ENCODE measurements around the gene LRCH3. TPM values are rescaled to one million over a fixed set of nuclear protein-coding genes. Genes with fewer than 3 reads are reported as not detected.

Gene LRCH3
- total RNA-seq, 1 donor from 2014 or later, result 19.5 TPM

DNA sequence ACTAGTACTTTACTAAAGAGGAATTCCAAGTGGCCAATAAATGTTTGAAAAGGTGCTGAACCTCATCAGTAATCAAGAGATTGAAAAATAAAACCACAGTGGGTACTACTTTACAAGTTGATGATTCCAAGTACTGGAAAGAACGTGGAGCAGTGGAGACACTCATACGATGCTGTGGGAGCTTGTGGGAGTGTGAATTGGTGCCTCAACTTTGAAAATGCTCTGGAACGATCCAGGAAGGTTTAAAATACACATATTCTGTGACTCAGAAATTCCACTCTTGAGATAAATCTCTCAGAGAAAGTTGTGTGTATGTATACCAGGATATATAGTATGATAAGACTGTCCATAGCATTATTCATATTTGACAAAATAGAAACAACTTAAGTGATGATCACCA is 9.3 kb downstream of the LRCH3 start:
- no peak for DNase-seq (ENCODE audit: low read depth)
- TF ChIP-seq, protein P1, sequence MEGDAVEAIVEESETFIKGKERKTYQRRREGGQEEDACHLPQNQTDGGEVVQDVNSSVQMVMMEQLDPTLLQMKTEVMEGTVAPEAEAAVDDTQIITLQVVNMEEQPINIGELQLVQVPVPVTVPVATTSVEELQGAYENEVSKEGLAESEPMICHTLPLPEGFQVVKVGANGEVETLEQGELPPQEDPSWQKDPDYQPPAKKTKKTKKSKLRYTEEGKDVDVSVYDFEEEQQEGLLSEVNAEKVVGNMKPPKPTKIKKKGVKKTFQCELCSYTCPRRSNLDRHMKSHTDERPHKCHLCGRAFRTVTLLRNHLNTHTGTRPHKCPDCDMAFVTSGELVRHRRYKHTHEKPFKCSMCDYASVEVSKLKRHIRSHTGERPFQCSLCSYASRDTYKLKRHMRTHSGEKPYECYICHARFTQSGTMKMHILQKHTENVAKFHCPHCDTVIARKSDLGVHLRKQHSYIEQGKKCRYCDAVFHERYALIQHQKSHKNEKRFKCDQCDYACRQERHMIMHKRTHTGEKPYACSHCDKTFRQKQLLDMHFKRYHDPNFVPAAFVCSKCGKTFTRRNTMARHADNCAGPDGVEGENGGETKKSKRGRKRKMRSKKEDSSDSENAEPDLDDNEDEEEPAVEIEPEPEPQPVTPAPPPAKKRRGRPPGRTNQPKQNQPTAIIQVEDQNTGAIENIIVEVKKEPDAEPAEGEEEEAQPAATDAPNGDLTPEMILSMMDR (conservative IDR thresholded peaks at IDR 0.05; ENCODE audit: low read depth, low read length), result no peak
- H3K4me3 ChIP-seq (ENCODE audit: low read depth, low read length), result no peak overlapping the region

DNA sequence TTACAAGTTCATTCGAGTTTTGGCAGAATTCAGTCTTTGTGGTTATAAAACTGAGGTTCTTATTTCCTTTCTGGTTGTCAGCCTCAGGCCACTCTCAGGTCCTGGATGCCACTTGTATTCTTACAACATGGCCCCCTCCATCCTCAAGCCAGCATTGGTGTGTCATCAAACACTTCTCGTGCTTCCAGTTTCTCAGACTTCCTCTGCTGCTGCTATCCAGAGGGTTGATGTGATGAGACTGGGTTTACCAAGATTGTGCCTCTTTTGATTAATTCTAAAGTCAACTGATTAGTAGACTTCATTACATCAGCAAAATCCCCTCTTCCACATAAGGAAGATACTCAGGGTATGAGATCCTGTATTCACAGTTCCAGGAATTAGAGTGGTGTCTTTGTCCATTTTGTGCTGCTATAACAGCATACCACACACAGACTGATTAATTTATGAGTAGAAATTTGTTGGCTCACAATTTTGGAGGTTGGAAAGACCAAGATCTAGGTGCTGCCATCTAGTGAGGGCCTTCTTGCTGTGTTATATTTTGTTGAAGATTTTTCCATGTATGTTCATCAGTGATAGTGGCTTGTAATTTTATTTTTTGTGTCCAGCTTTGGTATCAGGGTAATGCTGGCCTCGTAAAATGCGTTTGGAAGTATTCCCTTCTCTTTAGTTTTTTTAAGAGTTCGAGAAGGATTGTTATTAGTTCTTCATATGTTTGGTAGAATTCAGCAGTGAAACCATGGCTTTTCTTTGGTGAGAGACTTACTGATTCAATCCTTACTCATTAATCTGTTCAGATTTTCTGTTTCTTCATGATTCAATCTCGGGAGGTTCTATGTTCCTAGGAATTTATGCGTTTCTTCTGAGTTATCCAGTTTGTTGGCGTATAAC is 11.1 kb downstream of the LRCH3 start:
- TF ChIP-seq, protein P1 (conservative IDR thresholded peaks at IDR 0.05; ENCODE audit: low read depth, low read length), result peak; percentile 52
- DNase-seq (ENCODE audit: low read depth), result no peak
- no peak overlapping the region for H3K4me3 ChIP-seq (ENCODE audit: low read depth, low read length)

- H3K4me3 ChIP-seq (ENCODE audit: low read depth, low read length), result no peak overlapping the region
- DNase-seq (ENCODE audit: low read depth), result no peak
- TF ChIP-seq, protein P1 (conservative IDR thresholded peaks at IDR 0.05; ENCODE audit: low read depth, low read length), result peak; percentile 52
Observed at GRCh38 chr3:197802779-197803459, 11.9 kb downstream of the LRCH3 start.

- H3K4me3 ChIP-seq (ENCODE audit: low read depth, low read length), result no peak overlapping the region
- DNase-seq (ENCODE audit: low read depth), result no peak
- TF ChIP-seq, protein P1 (conservative IDR thresholded peaks at IDR 0.05; ENCODE audit: low read depth, low read length), result no peak
Observed at GRCh38 chr3:197804511-197804910, 13.5 kb downstream of the LRCH3 start.

DNA sequence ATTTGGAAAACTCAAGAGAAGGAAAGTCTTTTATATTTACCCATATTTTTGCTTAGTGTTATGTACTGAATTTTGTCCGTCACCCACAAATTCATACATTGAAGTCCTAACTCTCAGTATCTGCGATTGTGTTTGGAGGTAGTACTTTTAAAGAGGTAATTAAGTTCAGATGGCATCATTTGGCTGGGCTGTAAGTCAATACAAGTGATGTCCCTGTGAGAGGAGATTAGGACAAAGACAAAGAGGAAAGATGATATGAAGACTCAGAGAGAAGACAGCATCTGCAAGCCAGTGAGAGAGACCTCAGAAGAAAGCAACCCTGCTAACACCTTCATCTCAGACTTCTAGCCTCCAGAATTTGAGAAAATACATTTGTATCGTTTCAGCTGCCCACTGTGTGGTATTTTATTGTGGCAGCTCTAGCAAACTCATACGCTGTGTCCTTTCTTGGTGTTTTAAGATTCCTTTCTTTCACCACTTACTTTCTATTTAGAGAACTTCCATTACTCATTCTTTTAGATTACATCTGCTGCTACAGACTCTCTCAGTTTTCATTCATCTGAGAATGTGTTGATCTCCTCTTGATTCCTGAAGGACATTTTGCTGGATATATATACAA is 17.0 kb downstream of the LRCH3 start:
- no peak overlapping the region for H3K4me3 ChIP-seq (ENCODE audit: low read depth, low read length)
- DNase-seq (ENCODE audit: low read depth), result no peak
- TF ChIP-seq, protein P1 (conservative IDR thresholded peaks at IDR 0.05; ENCODE audit: low read depth, low read length), result no peak

DNA sequence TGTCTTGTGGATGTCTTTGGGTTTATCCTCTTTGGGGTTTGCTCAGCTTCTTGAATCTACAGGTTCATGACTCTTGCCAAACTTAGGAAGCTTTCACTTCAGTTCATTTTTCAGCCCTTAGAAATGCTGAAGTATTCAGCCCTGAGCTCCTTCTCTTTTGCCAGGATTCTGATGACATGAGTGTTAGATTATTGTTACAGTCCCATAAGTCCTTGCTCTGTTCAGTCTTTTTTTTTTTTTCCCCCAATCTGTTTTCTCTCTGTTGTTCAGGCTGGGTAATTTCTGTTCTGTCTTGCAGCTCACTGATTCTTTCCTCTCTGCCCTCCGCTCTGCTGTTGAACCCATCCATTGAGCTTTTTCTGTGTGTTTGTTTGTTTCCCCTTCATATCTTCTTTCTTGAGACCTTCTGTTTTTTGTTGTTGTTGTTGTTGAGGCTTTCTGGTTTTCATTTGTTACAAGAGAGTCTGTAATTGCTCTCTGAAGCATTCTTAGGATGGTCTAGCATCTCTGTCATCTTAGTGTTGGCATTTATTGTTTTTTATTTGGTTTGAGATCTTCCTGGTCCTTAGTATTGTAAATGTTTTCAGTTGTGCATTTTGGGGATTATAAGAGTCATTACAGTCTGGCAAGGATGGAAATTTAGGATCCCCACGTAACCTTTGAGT is 18.4 kb downstream of the LRCH3 start:
- no peak overlapping the region for H3K4me3 ChIP-seq (ENCODE audit: low read depth, low read length)
- DNase-seq (ENCODE audit: low read depth), result no peak

More for the DNA sequence above, 18.4 kb downstream of the LRCH3 start:
- TF ChIP-seq, protein P1 (conservative IDR thresholded peaks at IDR 0.05; ENCODE audit: low read depth, low read length), result no peak

All from epithelial cell of proximal tubule (primary cell).